ENCODE measurements around the gene SARS2. TPM values are rescaled to one million over a fixed set of nuclear protein-coding genes. Genes with fewer than 3 reads are reported as not detected.

SARS2 gene
- total and polyA plus RNA-seq, 12 donors = 9.1 to 116 (median 35.4) TPM

- intact Hi-C loops (cut with DNase I) = no loop called here
- no peak for DNase-seq
- TF ChIP-seq POLR2A (IDR thresholded peaks at IDR 0.05) (no peak), CTCF (IDR thresholded peaks at IDR 0.05) (no peak)
- no peak overlapping the region for H3K4me3 ChIP-seq
- peaks cover 0 to 30% of the 10 kb centered on the region in 2 donors for H3K36me3 ChIP-seq (replicated peaks in 1 of 2)
- H3K4me1 ChIP-seq (replicated peaks in 1 of 2) = peaks cover 0 to 4% of the 10 kb centered on the region in 2 donors
- H3K9me3 ChIP-seq (replicated peaks in 1 of 3) = no peaks in the 10 kb centered on the region
- H3K27me3 ChIP-seq = no peaks in the 10 kb centered on the region
- H3K27ac ChIP-seq = no peak overlapping the region
- WGBS, 4 donors = 92 to 95% (median 93%) methylated on average over 12 to 19 of the region's 19 CpGs
Measured at GRCh38 chr19:38880882-38881609, 49.5 kb downstream of the SARS2 start.

- intact Hi-C loops (cut with DNase I) = no loop called here
- TF ChIP-seq POLR2A (IDR thresholded peaks at IDR 0.05) (no peak), CTCF (IDR thresholded peaks at IDR 0.05) (no peak)
- Histone ChIP-seq H3K9me3 (replicated peaks in 1 of 3) (no peaks in the 10 kb centered on the region), H3K4me3 (no peak overlapping the region), H3K4me1 (replicated peaks in 1 of 2) (no peaks in the 10 kb centered on the region), H3K27me3 (no peaks in the 10 kb centered on the region), H3K27ac (no peak overlapping the region), H3K36me3 (replicated peaks in 1 of 2) (peaks cover 0 to 30% of the 10 kb centered on the region in 2 donors)
- WGBS, 4 donors = 91 to 97% (median 95%) methylated on average over 15 to 19 of the region's 19 CpGs
- no peak for DNase-seq
Measured at GRCh38 chr19:38880076-38880881, 50.3 kb downstream of the SARS2 start.

GRCh38 chr19:38879400-38879751, 51.2 kb downstream of the SARS2 start:
- Histone ChIP-seq H3K36me3 (replicated peaks in 1 of 2) (peaks cover 0 to 30% of the 10 kb centered on the region in 2 donors), H3K4me1 (replicated peaks in 1 of 2) (no peaks in the 10 kb centered on the region)
- intact Hi-C loops (cut with DNase I) = no loop called here

More at GRCh38 chr19:38879400-38879751, 51.2 kb downstream of the SARS2 start:
- Histone ChIP-seq H3K9me3 (replicated peaks in 1 of 3) (no peaks in the 10 kb centered on the region), H3K27ac (no peak overlapping the region), H3K4me3 (no peak overlapping the region), H3K27me3 (no peaks in the 10 kb centered on the region)
- DNase-seq = no peak
- no peak for TF ChIP-seq CTCF (IDR thresholded peaks at IDR 0.05)
- no peak for TF ChIP-seq POLR2A (IDR thresholded peaks at IDR 0.05)
- WGBS, 4 donors = 89 to 95% (median 94%) methylated on average over 6 to 11 of the region's 11 CpGs

Measured in adrenal gland (tissue), 12 donors.